NT2/D1 (cell line): ENCODE measurements around the gene SLC25A46.

Source experiments
- YY1 ChIP-seq: IDR thresholded peaks from 2 replicates; pipeline ENCODE4 v1.6.1; 2011; ENCODE audit not compliant: insufficient read length, insufficient read depth
- ZNF274 ChIP-seq: IDR thresholded peaks from 2 replicates; pipeline ENCODE4 v1.6.1; 2011; ENCODE audit warnings: mild to moderate bottlenecking, low read depth, low read length

DNA sequence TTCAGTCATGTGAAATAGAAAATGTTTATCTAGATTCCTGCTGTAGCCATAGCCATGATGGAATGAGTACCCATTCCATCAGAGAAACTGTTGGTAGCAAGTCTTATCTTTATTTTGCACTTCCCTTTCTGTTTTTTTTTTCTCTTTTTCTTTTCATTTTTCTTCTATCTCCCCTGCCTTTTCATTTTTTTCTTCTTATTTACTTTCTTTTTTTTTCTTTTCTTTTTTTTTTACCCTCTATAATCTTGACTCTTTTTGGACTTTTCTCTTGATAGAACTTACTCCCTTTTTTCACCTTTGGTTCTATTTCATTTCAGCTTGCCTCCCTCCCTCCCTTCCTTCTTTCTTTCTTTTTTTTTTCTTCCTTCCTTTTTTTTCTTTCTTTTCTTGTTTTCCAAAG lies 15.4 kb downstream of the SLC25A46 start:
- no peak for TF ChIP-seq YY1
- no peak for TF ChIP-seq ZNF274
